Subcutaneous abdominal adipose tissue (tissue), 5 donors: Measurements from ENCODE around the gene PDK2.
A peak's percentile ranks its signal among the peaks of the same experiment; 100 is the strongest.

Experiments
- H3K27ac ChIP-seq: one replicate; pipeline ENCODE4 v1.7.0; 2013; ENCODE audit warnings: low read depth, mild to moderate bottlenecking, inconsistent platforms, low read length, moderate library complexity
- H3K27me3 ChIP-seq, 5 donors: one replicate each; pipeline ENCODE4 v1.7.0; 2013; ENCODE audit warnings: low read length in 5 of 5, inconsistent platforms in 1 of 5; ENCODE audit not compliant: control insufficient read depth in 5 of 5, insufficient read depth in 4 of 5
- H3K36me3 ChIP-seq, 5 donors: one replicate each; pipeline ENCODE4 v1.7.0; 2013; ENCODE audit warnings: low read length in 5 of 5; ENCODE audit not compliant: control insufficient read depth in 5 of 5, insufficient read depth in 5 of 5
- H3K4me1 ChIP-seq, 5 donors: one replicate each; pipeline ENCODE4 v1.7.0; 2013; ENCODE audit warnings: low read length in 5 of 5, mild to moderate bottlenecking in 3 of 5, moderate library complexity in 1 of 5; ENCODE audit not compliant: control insufficient read depth in 5 of 5, insufficient read depth in 5 of 5
- H3K4me3 ChIP-seq, 5 donors: one replicate each; pipeline ENCODE4 v1.7.0; 2013; ENCODE audit warnings: low read length in 5 of 5, low read depth in 1 of 5
- H3K9ac ChIP-seq, 5 donors: one replicate each; pipeline ENCODE4 v1.7.0; 2013; ENCODE audit warnings: low read length in 5 of 5, mild to moderate bottlenecking in 4 of 5, moderate library complexity in 3 of 5
- H3K9me3 ChIP-seq, 5 donors: one replicate each; pipeline ENCODE4 v1.7.0; 2013; ENCODE audit warnings: low read length in 5 of 5; ENCODE audit not compliant: control insufficient read depth in 5 of 5
- donor health status: healthy.
- donor health status: healthy.
- donor health status: healthy.
- donor health status: healthy.
- donor health status: healthy.

PDK2 gene

GRCh38 chr17:50096092-50096491, 941 bp downstream of the PDK2 start:
- peak overlapping the region; percentile 89 for H3K27ac ChIP-seq

DNA sequence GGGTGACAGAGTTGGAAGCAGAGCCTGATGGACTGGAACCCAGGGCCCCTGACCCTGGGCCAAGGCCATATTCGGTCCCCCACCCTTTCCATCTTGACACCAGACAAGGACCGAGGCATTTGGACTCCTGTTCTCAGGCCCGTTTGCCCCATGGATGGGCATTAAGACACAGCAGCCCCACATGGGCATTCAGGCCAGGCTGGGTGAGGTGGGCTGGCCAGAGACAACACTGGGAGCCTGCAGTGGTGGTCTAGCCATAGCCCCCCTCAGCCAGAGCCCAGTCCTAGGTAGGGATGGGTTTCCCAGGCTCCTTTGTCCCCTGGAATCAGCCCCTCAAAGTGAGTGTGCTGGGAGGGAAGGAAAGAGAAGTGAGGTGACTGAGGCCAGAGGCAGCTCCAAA, 1.6 kb downstream of the PDK2 start:
- Histone ChIP-seq H3K9ac (peak overlapping the region; percentile 38 to 90 (median 88)), H3K9me3 (no peaks in the 10 kb centered on the region), H3K27ac (peak overlapping the region; percentile 89), H3K4me1 (peaks cover 15 to 68% (median 66%) of the 10 kb centered on the region in 5 donors), H3K4me3 (peak overlapping the region; percentile 67 to 90 (median 86)), H3K36me3 (peaks cover 0 to 45% (median 38%) of the 10 kb centered on the region in 5 donors), H3K27me3 (no peaks in the 10 kb centered on the region)

More at GRCh38 chr17:50096092-50096491, 941 bp downstream of the PDK2 start:
- Histone ChIP-seq H3K9ac (peak overlapping the region; percentile 87 to 90 (median 88)), H3K9me3 (no peaks in the 10 kb centered on the region), H3K27me3 (no peaks in the 10 kb centered on the region), H3K4me1 (peaks cover 15 to 61% (median 60%) of the 10 kb centered on the region in 5 donors), H3K36me3 (peaks cover 0 to 39% (median 35%) of the 10 kb centered on the region in 5 donors), H3K4me3 (peak overlapping the region; percentile 83 to 96 (median 87))

GRCh38 chr17:50097455-50097854, 2.3 kb downstream of the PDK2 start:
- Histone ChIP-seq H3K4me1 (peaks cover 15 to 75% (median 73%) of the 10 kb centered on the region in 5 donors), H3K27ac (peak overlapping the region; percentile 89), H3K36me3 (peaks cover 0 to 45% (median 38%) of the 10 kb centered on the region in 5 donors), H3K9ac (peak overlapping the region in 4 of 5 donors; percentile 38 to 90 (median 88)), H3K4me3 (peak overlapping the region in 1 of 5 donors; percentile 22), H3K9me3 (no peaks in the 10 kb centered on the region), H3K27me3 (no peaks in the 10 kb centered on the region)

DNA sequence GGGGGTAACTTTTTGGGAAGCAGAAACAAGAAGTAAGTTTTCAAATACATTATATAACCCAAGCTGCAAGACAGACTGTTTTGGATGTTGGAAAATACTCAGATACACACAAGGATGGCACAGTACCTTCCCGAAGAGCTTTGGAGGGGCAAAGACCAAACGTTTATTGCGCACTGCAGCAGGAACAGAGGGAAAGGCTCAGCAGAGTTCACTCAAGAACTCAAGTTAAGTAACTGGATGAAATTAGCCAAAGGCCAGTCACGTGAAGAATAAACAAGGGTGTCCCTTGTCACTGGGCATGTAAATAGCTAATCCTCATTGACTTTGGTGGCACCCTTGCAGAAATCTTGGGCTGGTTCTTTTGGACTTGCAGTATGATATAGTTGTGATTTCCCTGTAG, 2.8 kb downstream of the PDK2 start:
- no peak overlapping the region for H3K9ac ChIP-seq
- H3K36me3 ChIP-seq = peaks cover 0 to 45% (median 38%) of the 10 kb centered on the region in 5 donors
- no peaks in the 10 kb centered on the region for H3K9me3 ChIP-seq
- no peaks in the 10 kb centered on the region for H3K27me3 ChIP-seq
- H3K4me1 ChIP-seq = peaks cover 17 to 80% (median 78%) of the 10 kb centered on the region in 5 donors
- no peak overlapping the region for H3K4me3 ChIP-seq
- H3K27ac ChIP-seq = peak overlapping the region; percentile 89

GRCh38 chr17:50098583-50098982, 3.4 kb downstream of the PDK2 start:
- Histone ChIP-seq H3K4me3 (no peak overlapping the region), H3K9ac (peak overlapping the region in 2 of 5 donors; percentile 21 to 27)

DNA sequence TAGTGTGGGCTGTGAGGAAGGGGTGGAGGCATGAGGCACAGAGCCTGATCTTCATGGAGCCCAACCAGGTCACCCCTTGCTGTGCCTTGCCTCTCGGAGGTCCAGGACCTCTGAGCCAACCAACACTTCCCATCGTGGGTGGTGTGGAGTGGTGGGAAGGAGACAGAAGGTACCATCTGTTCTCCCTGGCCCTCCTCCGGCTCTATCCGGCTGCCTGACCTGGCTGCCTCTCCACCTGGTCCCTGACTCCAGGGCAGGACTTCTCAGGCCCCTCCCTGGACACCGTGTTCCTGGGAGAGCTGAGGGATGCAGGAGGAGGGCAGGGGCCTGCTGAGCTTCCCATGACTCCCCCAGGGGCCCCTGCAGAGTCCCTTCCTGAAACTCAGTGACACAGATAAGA, 3.9 kb downstream of the PDK2 start:
- H3K4me3 ChIP-seq = no peak overlapping the region
- H3K27ac ChIP-seq = peak overlapping the region; percentile 89
- H3K4me1 ChIP-seq = peaks cover 18 to 90% (median 89%) of the 10 kb centered on the region in 5 donors
- H3K9me3 ChIP-seq = no peaks in the 10 kb centered on the region
- H3K9ac ChIP-seq = peak overlapping the region in 1 of 5 donors; percentile 21
- H3K27me3 ChIP-seq = no peaks in the 10 kb centered on the region
- H3K36me3 ChIP-seq = peaks cover 0 to 53% (median 41%) of the 10 kb centered on the region in 5 donors

More at GRCh38 chr17:50098583-50098982, 3.4 kb downstream of the PDK2 start:
- peak overlapping the region; percentile 89 for H3K27ac ChIP-seq
- H3K27me3 ChIP-seq = no peaks in the 10 kb centered on the region
- H3K4me1 ChIP-seq = peaks cover 18 to 86% (median 84%) of the 10 kb centered on the region in 5 donors
- no peaks in the 10 kb centered on the region for H3K9me3 ChIP-seq
- peaks cover 0 to 49% (median 38%) of the 10 kb centered on the region in 5 donors for H3K36me3 ChIP-seq

- Histone ChIP-seq H3K4me3 (no peak overlapping the region), H3K4me1 (peaks cover 18 to 85% (median 82%) of the 10 kb centered on the region in 5 donors), H3K9ac (peak overlapping the region in 4 of 5 donors; percentile 4 to 59 (median 36)), H3K9me3 (no peaks in the 10 kb centered on the region), H3K27me3 (no peaks in the 10 kb centered on the region), H3K36me3 (peaks cover 0 to 66% (median 48%) of the 10 kb centered on the region in 5 donors), H3K27ac (peak overlapping the region; percentile 91)
Observed at GRCh38 chr17:50100480-50100883, 5.3 kb downstream of the PDK2 start.

DNA sequence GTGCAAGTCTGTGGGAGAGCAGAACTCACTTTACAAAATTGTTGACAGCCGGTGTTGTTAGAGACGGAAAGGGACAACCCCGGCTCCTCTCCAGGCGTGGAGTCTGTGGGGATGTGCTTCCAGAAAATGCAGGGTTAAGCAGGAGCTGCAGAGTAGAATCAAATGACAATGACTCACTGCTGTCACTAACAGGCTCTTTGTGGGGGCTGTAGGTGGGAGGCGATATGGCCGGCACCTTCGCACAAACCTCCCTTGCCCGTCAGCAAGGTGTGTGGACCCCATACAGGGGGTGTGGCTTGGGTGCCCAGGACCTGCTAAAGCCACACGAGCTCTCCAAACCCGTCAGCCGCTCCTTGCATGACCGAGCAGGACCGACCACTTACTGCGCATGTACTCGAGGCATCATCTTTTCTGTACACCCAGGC, 5.8 kb downstream of the PDK2 start:
- H3K9me3 ChIP-seq = no peaks in the 10 kb centered on the region
- H3K27ac ChIP-seq = peak overlapping the region; percentile 91
- H3K9ac ChIP-seq = peak overlapping the region in 2 of 5 donors; percentile 38 to 59
- peak overlapping the region in 3 of 5 donors; percentile 6 to 36 (median 29) for H3K4me3 ChIP-seq
- H3K36me3 ChIP-seq = peaks cover 0 to 70% (median 52%) of the 10 kb centered on the region in 5 donors
- H3K4me1 ChIP-seq = peaks cover 18 to 80% (median 77%) of the 10 kb centered on the region in 5 donors
- no peaks in the 10 kb centered on the region for H3K27me3 ChIP-seq

GRCh38 chr17:50101346-50102163, 6.4 kb downstream of the PDK2 start:
- peak overlapping the region; percentile 91 for H3K27ac ChIP-seq
- H3K4me1 ChIP-seq = peaks cover 18 to 74% (median 71%) of the 10 kb centered on the region in 5 donors
- peak overlapping the region in 2 of 5 donors; percentile 6 to 36 for H3K4me3 ChIP-seq
- peak overlapping the region in 4 of 5 donors; percentile 16 to 59 (median 22) for H3K9ac ChIP-seq
- no peaks in the 10 kb centered on the region for H3K27me3 ChIP-seq
- H3K36me3 ChIP-seq = peaks cover 0 to 73% (median 55%) of the 10 kb centered on the region in 5 donors
- H3K9me3 ChIP-seq = no peaks in the 10 kb centered on the region
